Adipocyte (in vitro differentiated cells): ENCODE results near the gene CREB3L4.

Experiments
- DNase-seq: peaks from one replicate; pipeline ENCODE4 v3.0.0-alpha.2; 2015; ENCODE audit warnings: low read depth
- H3K27me3 ChIP-seq: replicated peaks from 2 replicates; pipeline ENCODE4 v1.7.0; 2013; ENCODE audit warnings: mild to moderate bottlenecking, low read length, moderate library complexity; ENCODE audit not compliant: control insufficient read depth, insufficient read depth
- H3K36me3 ChIP-seq: 2 replicates; pipeline ENCODE4 v1.7.0; 2013; ENCODE audit warnings: low read length, mild to moderate bottlenecking, moderate library complexity; ENCODE audit not compliant: control insufficient read depth, insufficient read depth, severe bottlenecking
- H3K4me1 ChIP-seq: 2 replicates; pipeline ENCODE4 v1.7.0; 2013; ENCODE audit warnings: mild to moderate bottlenecking, low read length, moderate library complexity; ENCODE audit not compliant: control insufficient read depth, insufficient read depth
- H3K4me3 ChIP-seq: 2 replicates; pipeline ENCODE4 v1.7.0; 2013; ENCODE audit warnings: mild to moderate bottlenecking, low read length, moderate library complexity
- H3K9ac ChIP-seq: 2 replicates; pipeline ENCODE4 v1.7.0; 2013; ENCODE audit warnings: mild to moderate bottlenecking, low read length, moderate library complexity
- H3K9me3 ChIP-seq: 2 replicates; pipeline ENCODE4 v1.7.0; 2013; ENCODE audit warnings: mild to moderate bottlenecking, low read length, moderate library complexity; ENCODE audit not compliant: control insufficient read depth

CREB3L4 gene

GRCh38 chr1:153929426-153929825, 38.3 kb upstream of the CREB3L4 start:
- Histone ChIP-seq H3K9me3 (no peaks in the 10 kb centered on the region), H3K9ac (no peak overlapping the region), H3K27me3 (no peaks in the 10 kb centered on the region), H3K4me1 (peaks cover 5% of the 10 kb centered on the region), H3K36me3 (peaks cover 26% of the 10 kb centered on the region), H3K4me3 (no peak overlapping the region)
- DNase-seq, result no peak

GRCh38 chr1:153929981-153930948, 37.4 kb upstream of the CREB3L4 start:
- H3K9ac ChIP-seq, result no peak overlapping the region
- peaks cover 32% of the 10 kb centered on the region for H3K36me3 ChIP-seq
- H3K4me1 ChIP-seq, result peaks cover 5% of the 10 kb centered on the region
- H3K27me3 ChIP-seq, result no peaks in the 10 kb centered on the region
- DNase-seq, result no peak
- no peaks in the 10 kb centered on the region for H3K9me3 ChIP-seq
- H3K4me3 ChIP-seq, result no peak overlapping the region

- H3K36me3 ChIP-seq, result peaks cover 53% of the 10 kb centered on the region
- H3K4me3 ChIP-seq, result no peak overlapping the region
- H3K4me1 ChIP-seq, result peaks cover 5% of the 10 kb centered on the region
- no peaks in the 10 kb centered on the region for H3K27me3 ChIP-seq
- DNase-seq, result no peak
- H3K9ac ChIP-seq, result no peak overlapping the region
- H3K9me3 ChIP-seq, result no peaks in the 10 kb centered on the region
Observed at GRCh38 chr1:153932156-153933131, 35.3 kb upstream of the CREB3L4 start.

- peaks cover 58% of the 10 kb centered on the region for H3K36me3 ChIP-seq
- H3K9ac ChIP-seq, result no peak overlapping the region
- no peaks in the 10 kb centered on the region for H3K9me3 ChIP-seq
- no peak for DNase-seq
- no peak overlapping the region for H3K4me3 ChIP-seq
- H3K27me3 ChIP-seq, result no peaks in the 10 kb centered on the region
- peaks cover 5% of the 10 kb centered on the region for H3K4me1 ChIP-seq
Observed at GRCh38 chr1:153933430-153933829, 34.3 kb upstream of the CREB3L4 start.

- H3K4me1 ChIP-seq, result peaks cover 2% of the 10 kb centered on the region
- H3K36me3 ChIP-seq, result peaks cover 58% of the 10 kb centered on the region
- H3K9me3 ChIP-seq, result no peaks in the 10 kb centered on the region
- H3K9ac ChIP-seq, result no peak overlapping the region
- no peak overlapping the region for H3K4me3 ChIP-seq
- no peak for DNase-seq
- no peaks in the 10 kb centered on the region for H3K27me3 ChIP-seq
Observed at GRCh38 chr1:153933955-153934354, 33.7 kb upstream of the CREB3L4 start.

GRCh38 chr1:153934746-153935145, 33.0 kb upstream of the CREB3L4 start:
- no peaks in the 10 kb centered on the region for H3K9me3 ChIP-seq
- no peaks in the 10 kb centered on the region for H3K4me1 ChIP-seq
- no peak overlapping the region for H3K9ac ChIP-seq
- H3K4me3 ChIP-seq, result no peak overlapping the region
- no peak for DNase-seq
- peaks cover 62% of the 10 kb centered on the region for H3K36me3 ChIP-seq
- no peaks in the 10 kb centered on the region for H3K27me3 ChIP-seq

- Histone ChIP-seq H3K9me3 (no peaks in the 10 kb centered on the region), H3K4me3 (no peak overlapping the region), H3K36me3 (peaks cover 69% of the 10 kb centered on the region), H3K27me3 (no peaks in the 10 kb centered on the region), H3K4me1 (no peaks in the 10 kb centered on the region), H3K9ac (no peak overlapping the region)
- no peak for DNase-seq
Observed at GRCh38 chr1:153936011-153936802, 31.5 kb upstream of the CREB3L4 start.

- DNase-seq, result no peak
- H3K36me3 ChIP-seq, result peaks cover 70% of the 10 kb centered on the region
- H3K27me3 ChIP-seq, result no peaks in the 10 kb centered on the region
- H3K4me1 ChIP-seq, result no peaks in the 10 kb centered on the region
- no peak overlapping the region for H3K4me3 ChIP-seq
- no peaks in the 10 kb centered on the region for H3K9me3 ChIP-seq
- no peak overlapping the region for H3K9ac ChIP-seq
Observed at GRCh38 chr1:153937331-153937730, 30.4 kb upstream of the CREB3L4 start.

GRCh38 chr1:153938996-153939395, 28.7 kb upstream of the CREB3L4 start:
- DNase-seq, result no peak
- Histone ChIP-seq H3K4me3 (no peak overlapping the region), H3K4me1 (peaks cover 6% of the 10 kb centered on the region), H3K36me3 (peaks cover 59% of the 10 kb centered on the region), H3K9ac (no peak overlapping the region), H3K9me3 (no peaks in the 10 kb centered on the region), H3K27me3 (no peaks in the 10 kb centered on the region)

GRCh38 chr1:153939476-153939875, 28.2 kb upstream of the CREB3L4 start:
- Histone ChIP-seq H3K36me3 (peaks cover 54% of the 10 kb centered on the region), H3K9ac (no peak overlapping the region), H3K9me3 (no peaks in the 10 kb centered on the region), H3K27me3 (no peaks in the 10 kb centered on the region), H3K4me1 (peaks cover 6% of the 10 kb centered on the region), H3K4me3 (no peak overlapping the region)
- DNase-seq, result no peak
